Adrenal gland (tissue), 12 donors: ENCODE data around the gene SORD. TPM values are rescaled to one million over a fixed set of nuclear protein-coding genes. Genes with fewer than 3 reads are reported as not detected.

ENCODE experiments used
- DNase-seq, 7 donors: peaks; one replicate each; pipeline ENCODE4 v3.0.0-alpha.2; 2019 to 2020
- H3K27ac ChIP-seq, 5 donors: fragments of 200-600 bp; sonication (generic) in 4 of 5; 1 replicate in 3 of 5; 2 replicates in 2 of 5; pipeline versions ENCODE4 v1.5.1 to v1.8.0; 2016 to 2020; ENCODE audit warnings: mild to moderate bottlenecking in 1 of 5
- H3K27me3 ChIP-seq: fragments of 200-600 bp; 2 replicates; pipeline ENCODE4 v1.8.0; 2021
- H3K36me3 ChIP-seq, 2 donors: fragments of 200-600 bp; replicated peaks in 1 of 2; 1 replicate in 1 of 2; 2 replicates in 1 of 2; pipeline versions ENCODE4 v1.5.1 to v1.8.0; 2018 to 2022
- H3K4me1 ChIP-seq, 2 donors: fragments of 200-600 bp; replicated peaks in 1 of 2; 1 replicate in 1 of 2; 2 replicates in 1 of 2; pipeline versions ENCODE4 v1.5.1 to v1.8.0; 2018 to 2021
- H3K4me3 ChIP-seq, 4 donors: fragments of 200-600 bp; sonication (generic) in 3 of 4; one replicate each; pipeline ENCODE4 v1.5.1; 2016 to 2018
- H3K9me3 ChIP-seq, 3 donors: fragments of 200-600 bp; sonication (generic) in 1 of 3; replicated peaks in 1 of 3; 1 replicate in 2 of 3; 2 replicates in 1 of 3; pipeline versions ENCODE4 v1.5.1 to v1.8.0; 2016 to 2021
- POLR2A ChIP-seq, 2 donors: fragments of 450-650 bp; IDR thresholded peaks; one replicate each; pipeline ENCODE4 v1.6.1; 2017; ENCODE audit warnings: antibody characterized with exemption in 2 of 2, mild to moderate bottlenecking in 2 of 2, moderate library complexity in 1 of 2
- WGBS, 4 donors: extraction: QIAGEN DNeasy Blood & Tissue Kit in 2 of 4; methylation state at CpG; one replicate each; pipeline versions ENCODE4 v1.1.5 to v1.1.7; 2013 to 2017; 5-methylcytosine and 5-hydroxymethylcytosine counted together
- intact Hi-C, 2 donors: fragments of 100-400 bp; cut with DNase I; formaldehyde crosslinking; loops; one replicate each; pipeline versions ENCODE4 v1.14.1 to v1.15.0; 2022 to 2023
- polyA plus RNA-seq, 3 donors: library from polyadenylated mRNA; stranded (reverse); fragments of 200-250 nt in 2 of 3; fragments of 350-450 nt in 1 of 3; fragmentation: Illumina TruSeq in 1 of 3; extraction: RNeasy Lipid Tissue Mini Kit (QIAGEN cat#74804) in 1 of 3; gene quantifications; one replicate each; pipeline ENCODE4 v1.2.3, GENCODE V29; 2013 to 2014
- small RNA-seq, 2 donors: library from RNA; depleted of rRNA; stranded (forward); fragments of <200 nt; gene quantifications; one replicate each; pipeline ENCODE3, GENCODE V24; 2016
- total RNA-seq, 9 donors: library from RNA; depleted of rRNA in 4 of 9; stranded (reverse); fragments of >200 nt in 4 of 9; fragments of 120-200 nt in 1 of 9; fragmentation: NEBNext Ultra II Directional in 1 of 9; extraction: Animal tissue kit (Norgen Biotek cat#: 25700) in 1 of 9; gene quantifications; one replicate each; pipeline versions ENCODE4 v1.1.0 to v1.2.4, GENCODE V29; 2013 to 2023
- TF ChIP-seq, protein P1 (sequence below), 6 experiments: fragments of 450-650 bp in 4 of 6; fragments of 200-600 bp in 2 of 6; sonication (generic) in 1 of 6; IDR thresholded peaks; 1 replicate in 5 of 6; 2 replicates in 1 of 6; pipeline versions ENCODE4 v1.5.1 to v1.8.0; 2016 to 2021; ENCODE audit warnings: antibody characterized with exemption in 6 of 6, mild to moderate bottlenecking in 2 of 6, moderate library complexity in 1 of 6
- donor health status: healthy with polysubstance abuse.
- donor health status: Bipolar disorder and iron deficiency.
- donor health status: DM: yes; HTN: yes; CAD: no.
- donor health status: DM: no; HTN: no; CAD: no.
- donor health status: DM: no; HTN: no; CAD: no.
- donor health status: DM: yes; HTN: yes; CAD: no.

Gene SORD
- total and polyA plus RNA-seq, 12 donors: 6.8 to 164 (median 45.3) TPM

DNA sequence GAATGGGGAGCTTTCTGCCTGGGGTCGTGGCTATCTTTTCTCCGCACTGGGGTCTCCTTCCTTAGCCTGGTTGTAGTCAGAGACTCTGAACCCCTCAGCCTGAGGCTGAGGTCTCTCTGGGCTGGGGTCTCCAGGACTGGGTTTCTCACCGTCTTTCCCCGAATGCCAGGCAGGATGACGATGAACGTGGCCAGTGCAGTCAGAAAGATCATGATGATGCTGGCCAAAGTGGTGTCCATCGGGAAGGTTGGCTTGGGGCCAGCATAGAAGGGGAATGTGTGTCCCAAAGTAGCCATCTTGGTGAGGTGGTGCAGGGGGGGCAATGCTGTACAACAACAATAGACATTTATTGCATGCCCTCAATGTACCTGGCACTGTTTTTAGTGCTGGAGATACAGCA is 99.7 kb downstream of the SORD start:
- Histone ChIP-seq H3K4me3 (no peak overlapping the region), H3K36me3 (no peaks in the 10 kb centered on the region), H3K27ac (no peak overlapping the region), H3K27me3 (peaks cover 4% of the 10 kb centered on the region), H3K9me3 (no peaks in the 10 kb centered on the region), H3K4me1 (peaks cover 0 to 2% of the 10 kb centered on the region in 2 donors)
- 75 to 85% (median 81%) methylated on average over 7 of the region's 7 CpGs for WGBS, 4 donors
- no peak for DNase-seq
- TF ChIP-seq, protein P1, sequence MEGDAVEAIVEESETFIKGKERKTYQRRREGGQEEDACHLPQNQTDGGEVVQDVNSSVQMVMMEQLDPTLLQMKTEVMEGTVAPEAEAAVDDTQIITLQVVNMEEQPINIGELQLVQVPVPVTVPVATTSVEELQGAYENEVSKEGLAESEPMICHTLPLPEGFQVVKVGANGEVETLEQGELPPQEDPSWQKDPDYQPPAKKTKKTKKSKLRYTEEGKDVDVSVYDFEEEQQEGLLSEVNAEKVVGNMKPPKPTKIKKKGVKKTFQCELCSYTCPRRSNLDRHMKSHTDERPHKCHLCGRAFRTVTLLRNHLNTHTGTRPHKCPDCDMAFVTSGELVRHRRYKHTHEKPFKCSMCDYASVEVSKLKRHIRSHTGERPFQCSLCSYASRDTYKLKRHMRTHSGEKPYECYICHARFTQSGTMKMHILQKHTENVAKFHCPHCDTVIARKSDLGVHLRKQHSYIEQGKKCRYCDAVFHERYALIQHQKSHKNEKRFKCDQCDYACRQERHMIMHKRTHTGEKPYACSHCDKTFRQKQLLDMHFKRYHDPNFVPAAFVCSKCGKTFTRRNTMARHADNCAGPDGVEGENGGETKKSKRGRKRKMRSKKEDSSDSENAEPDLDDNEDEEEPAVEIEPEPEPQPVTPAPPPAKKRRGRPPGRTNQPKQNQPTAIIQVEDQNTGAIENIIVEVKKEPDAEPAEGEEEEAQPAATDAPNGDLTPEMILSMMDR (IDR thresholded peaks at IDR 0.05): no peak
- TF ChIP-seq POLR2A (IDR thresholded peaks at IDR 0.05): no peak
- intact Hi-C loops: no loop called here

GRCh38 chr15:45123397-45123796 is 100.4 kb downstream of the SORD start:
- intact Hi-C loops: no loop called here
- H3K27me3 ChIP-seq: peaks cover 4% of the 10 kb centered on the region
- H3K4me1 ChIP-seq: no peaks in the 10 kb centered on the region
- DNase-seq: no peak
- TF ChIP-seq, protein P1 (IDR thresholded peaks at IDR 0.05): no peak
- no peak for TF ChIP-seq POLR2A (IDR thresholded peaks at IDR 0.05)
- no peak overlapping the region for H3K27ac ChIP-seq
- H3K4me3 ChIP-seq: no peak overlapping the region
- H3K36me3 ChIP-seq: no peaks in the 10 kb centered on the region
- no peaks in the 10 kb centered on the region for H3K9me3 ChIP-seq

- peak in 2 of 7 donors; percentile 37 to 55 for DNase-seq
- no peak overlapping the region for H3K27ac ChIP-seq
- H3K27me3 ChIP-seq: peaks cover 18% of the 10 kb centered on the region
- peaks cover 0 to 13% of the 10 kb centered on the region in 2 donors for H3K4me1 ChIP-seq
- no peak for TF ChIP-seq POLR2A (IDR thresholded peaks at IDR 0.05)
- TF ChIP-seq, protein P1 (IDR thresholded peaks at IDR 0.05): peak; percentile 34 to 65 (median 54)
- no peaks in the 10 kb centered on the region for H3K36me3 ChIP-seq
- H3K9me3 ChIP-seq: no peaks in the 10 kb centered on the region
- intact Hi-C loops: no loop called here
- H3K4me3 ChIP-seq: no peak overlapping the region
- 41 to 64% (median 53%) methylated on average over 2 of the region's 2 CpGs for WGBS, 4 donors
Measured at GRCh38 chr15:45126535-45127158, 103.7 kb downstream of the SORD start.

Small RNAs within 50 kb of the gene (small RNA-seq; reads per million reads assigned to genes)
- gene RF00019 (0 reads per million in 2 donors), gene RNU1-78P (0 reads per million in 2 donors), gene RNU6-966P (0 reads per million in 2 donors)

Other genes starting within 250 kb of the SORD start
- not detected for gene TERB2, start 66.5 kb upstream of the SORD start, total RNA-seq
- gene TERB2, start 66.5 kb upstream of the SORD start, polyA plus RNA-seq: not detected
- gene DUOX2, start 91.0 kb downstream of the SORD start, total RNA-seq: 10 to 100 TPM in 1 of 9 donors, 1 to 10 TPM in 4, under 1 TPM in 4; 0.22 to 18.5 (median 1.8) TPM
- 1 to 10 TPM; 1.1 to 1.7 (median 1.3) TPM for gene DUOX2, start 91.0 kb downstream of the SORD start, polyA plus RNA-seq
- 1 to 10 TPM in 3 of 9 donors, under 1 TPM in 2, not detected in 4; 0.17 to 4.1 (median 1.3) TPM for gene DUOXA2, start 91.1 kb downstream of the SORD start, total RNA-seq
- gene DUOXA2, start 91.1 kb downstream of the SORD start, polyA plus RNA-seq: under 1 TPM; 0.11 to 0.84 (median 0.48) TPM
- 10 to 100 TPM in 2 of 9 donors, 1 to 10 TPM in 6, under 1 TPM in 1; 0.11 to 21.3 (median 5.7) TPM for gene DUOXA1, start 106.7 kb downstream of the SORD start, total RNA-seq
- 1 to 10 TPM in 2 of 3 donors, under 1 TPM in 1; 0.81 to 5.1 (median 2.9) TPM for gene DUOXA1, start 106.7 kb downstream of the SORD start, polyA plus RNA-seq
- gene DUOX1, start 106.8 kb downstream of the SORD start, total RNA-seq: 10 to 100 TPM in 7 of 9 donors, 1 to 10 TPM in 1, not detected in 1; 8.2 to 98.8 (median 24.2) TPM
- 10 to 100 TPM in 2 of 3 donors, 1 to 10 TPM in 1; 2.5 to 23.7 (median 14.2) TPM for gene DUOX1, start 106.8 kb downstream of the SORD start, polyA plus RNA-seq
- 10 to 100 TPM in 8 of 9 donors, 1 to 10 TPM in 1; 3.2 to 23.4 (median 16.2) TPM for gene SHF, start 164.8 kb downstream of the SORD start, total RNA-seq
- gene SHF, start 164.8 kb downstream of the SORD start, polyA plus RNA-seq: 10 to 100 TPM in 2 of 3 donors, 1 to 10 TPM in 1; 5.7 to 30.0 (median 19.2) TPM
- gene SLC28A2, start 229.0 kb downstream of the SORD start, total RNA-seq: under 1 TPM in 5 of 9 donors, not detected in 4; under 0.01 to 0.37 (median 0.16) TPM
- under 1 TPM in 1 of 3 donors, not detected in 2; 0.03 TPM for gene SLC28A2, start 229.0 kb downstream of the SORD start, polyA plus RNA-seq